Spinal cord (tissue), 10 donors: ENCODE data around the gene RPL22. TPM values are rescaled to one million over a fixed set of nuclear protein-coding genes. Genes with fewer than 3 reads are reported as not detected.

Experiments used
- DNase-seq, 6 donors: peaks; one replicate each; pipeline versions ENCODE4 v3.0.0 to v3.0.0-alpha.2; 2013 to 2015; ENCODE audit warnings: low spot score in 6 of 6, low read depth in 4 of 6
- H3K27ac ChIP-seq: one replicate; pipeline ENCODE4 v1.5.1; 2013; ENCODE audit warnings: low read depth, low read length, control low read depth
- H3K27me3 ChIP-seq: one replicate; pipeline ENCODE4 v1.6.1; 2013; ENCODE audit warnings: low read length; ENCODE audit not compliant: control insufficient read depth, insufficient read depth
- H3K36me3 ChIP-seq: one replicate; pipeline ENCODE4 v1.6.1; 2013; ENCODE audit warnings: low read length; ENCODE audit not compliant: control insufficient read depth, insufficient read depth
- H3K4me1 ChIP-seq: one replicate; pipeline ENCODE4 v1.6.1; 2013; ENCODE audit warnings: low read length; ENCODE audit not compliant: control insufficient read depth, insufficient read depth
- H3K4me3 ChIP-seq: one replicate; pipeline ENCODE4 v1.5.1; 2013; ENCODE audit warnings: low read depth, low read length, control low read depth
- H3K9me3 ChIP-seq: one replicate; pipeline ENCODE4 v1.6.1; 2013; ENCODE audit warnings: low read length; ENCODE audit not compliant: control insufficient read depth, insufficient read depth
- WGBS: methylation state at CpG from one replicate; pipeline ENCODE4 v1.1.5; 2013; ENCODE audit warnings: missing lambda C conversion rate; ENCODE audit not compliant: insufficient coverage; 5-methylcytosine and 5-hydroxymethylcytosine counted together
- polyA plus RNA-seq, 2 donors: library from polyadenylated mRNA; unstranded; fragments of 120-200 nt; gene quantifications; one replicate each; pipeline ENCODE4 v1.2.1, GENCODE V29; 2013; ENCODE audit not compliant: insufficient read length in 2 of 2
- total RNA-seq, 2 donors: library from RNA; depleted of rRNA in 1 of 2; stranded (reverse); fragments of 120-200 nt in 1 of 2; fragments of >200 nt in 1 of 2; gene quantifications; one replicate each; pipeline versions ENCODE4 v1.2.3 to v1.2.4, GENCODE V29; 2013 to 2014
- donor health status: healthy.

RPL22 gene
- total and polyA plus RNA-seq, 4 donors, result 171 to 337 (median 317) TPM

DNA sequence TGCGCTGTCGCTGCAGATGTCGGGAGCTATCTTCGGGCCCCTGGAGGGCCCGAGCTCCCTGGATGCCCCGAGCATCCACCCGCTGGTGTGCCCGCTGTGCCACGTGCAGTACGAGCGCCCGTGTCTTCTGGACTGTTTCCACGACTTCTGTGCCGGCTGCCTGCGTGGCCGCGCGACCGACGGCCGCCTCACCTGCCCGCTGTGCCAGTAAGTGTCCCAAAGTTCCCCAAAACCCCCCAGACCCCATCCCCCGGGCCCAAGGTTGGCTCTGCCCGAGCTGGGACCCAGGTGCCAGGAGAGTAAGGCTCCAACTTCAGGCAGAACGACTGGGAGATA, 7.1 kb upstream of the RPL22 start:
- 9% methylated on average over 25 of the region's 25 CpGs for WGBS
- H3K4me1 ChIP-seq, result peaks cover 46% of the 10 kb centered on the region

DNA sequence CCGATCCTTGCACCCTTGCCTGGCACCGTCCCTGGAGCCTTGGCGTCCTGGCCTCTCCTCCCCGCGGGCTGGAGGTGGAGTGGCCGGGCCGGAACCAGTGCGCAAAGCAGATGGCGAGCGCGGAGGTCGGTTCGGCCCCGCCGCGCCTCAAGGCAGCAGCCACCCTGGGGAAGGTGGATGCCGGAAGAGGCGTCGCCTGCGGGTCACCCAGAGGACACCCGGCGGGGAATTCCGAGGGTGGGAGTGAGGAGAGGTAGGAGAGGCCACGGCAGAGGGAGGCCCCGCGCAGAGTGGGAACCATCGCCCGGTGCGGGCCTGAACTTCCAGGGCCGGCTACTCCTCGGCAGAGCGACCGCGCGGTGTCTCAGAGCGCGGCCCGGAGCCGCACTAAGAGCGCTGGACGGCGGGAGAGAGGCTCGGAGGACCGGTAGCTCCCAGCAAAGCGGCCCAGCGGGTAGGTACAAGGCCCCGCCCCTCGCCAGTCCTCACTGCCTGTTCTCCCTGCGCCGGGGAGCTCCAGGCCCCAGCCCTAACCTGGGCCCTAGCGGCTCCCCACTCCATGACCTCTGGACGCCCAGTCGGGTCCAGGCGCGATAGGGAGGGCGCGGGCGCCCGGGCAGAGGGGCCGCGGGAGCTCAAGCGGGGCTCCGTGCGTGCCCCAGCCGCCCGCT, 6.6 kb upstream of the RPL22 start, which contains the start of gene RNF207:
Gene RNF207 (plus strand): TSS at position 271 of the 671 bp plus-strand sequence. CDS start 417 bp downstream, outside the sequence.
- Histone ChIP-seq H3K27ac (peak within 1 kb of the TSS; percentile 57), H3K4me3 (peak within 1 kb of the TSS; percentile 36), H3K9me3 (no peaks in the 10 kb centered on the region), H3K36me3 (peaks cover 12% of the 10 kb centered on the region), H3K27me3 (peaks cover 37% of the 10 kb centered on the region), H3K4me1 (peaks cover 46% of the 10 kb centered on the region)
- peak in 2 of 6 donors; percentile 14 to 44 for DNase-seq
- WGBS, result under 1% methylated on average over 66 of the region's 66 CpGs

More for the DNA sequence above, 7.1 kb upstream of the RPL22 start:
- Histone ChIP-seq H3K9me3 (no peaks in the 10 kb centered on the region), H3K27me3 (peaks cover 37% of the 10 kb centered on the region), H3K36me3 (peaks cover 18% of the 10 kb centered on the region), H3K4me3 (peak overlapping the region; percentile 36), H3K27ac (no peak overlapping the region)
- no peak for DNase-seq

DNA sequence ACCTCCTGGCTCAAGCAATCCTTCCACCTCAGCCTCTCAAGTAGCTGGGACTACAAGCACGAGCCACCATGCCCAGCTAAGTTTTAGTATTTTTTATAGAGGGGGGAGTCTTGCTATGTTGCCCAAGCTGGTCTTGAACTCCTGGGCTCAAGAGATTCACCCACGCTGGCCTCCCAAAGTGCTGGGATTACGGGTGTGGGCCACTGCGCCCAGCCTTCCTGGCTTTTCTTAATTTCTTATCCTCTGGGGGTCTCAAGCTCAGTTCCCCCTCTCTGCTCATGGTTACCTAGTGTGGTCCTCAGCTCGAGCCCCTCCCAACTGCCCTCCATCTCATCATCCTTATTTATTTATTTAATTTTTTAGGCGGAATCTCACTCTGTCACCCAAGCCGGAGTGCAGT, 2.9 kb upstream of the RPL22 start:
- no peaks in the 10 kb centered on the region for H3K9me3 ChIP-seq
- DNase-seq, result no peak
- H3K4me1 ChIP-seq, result peaks cover 32% of the 10 kb centered on the region
- H3K27me3 ChIP-seq, result peaks cover 23% of the 10 kb centered on the region
- H3K4me3 ChIP-seq, result no peak overlapping the region
- WGBS, result 96% methylated on average over 6 of the region's 7 CpGs
- H3K36me3 ChIP-seq, result peaks cover 1% of the 10 kb centered on the region
- no peak overlapping the region for H3K27ac ChIP-seq

DNA sequence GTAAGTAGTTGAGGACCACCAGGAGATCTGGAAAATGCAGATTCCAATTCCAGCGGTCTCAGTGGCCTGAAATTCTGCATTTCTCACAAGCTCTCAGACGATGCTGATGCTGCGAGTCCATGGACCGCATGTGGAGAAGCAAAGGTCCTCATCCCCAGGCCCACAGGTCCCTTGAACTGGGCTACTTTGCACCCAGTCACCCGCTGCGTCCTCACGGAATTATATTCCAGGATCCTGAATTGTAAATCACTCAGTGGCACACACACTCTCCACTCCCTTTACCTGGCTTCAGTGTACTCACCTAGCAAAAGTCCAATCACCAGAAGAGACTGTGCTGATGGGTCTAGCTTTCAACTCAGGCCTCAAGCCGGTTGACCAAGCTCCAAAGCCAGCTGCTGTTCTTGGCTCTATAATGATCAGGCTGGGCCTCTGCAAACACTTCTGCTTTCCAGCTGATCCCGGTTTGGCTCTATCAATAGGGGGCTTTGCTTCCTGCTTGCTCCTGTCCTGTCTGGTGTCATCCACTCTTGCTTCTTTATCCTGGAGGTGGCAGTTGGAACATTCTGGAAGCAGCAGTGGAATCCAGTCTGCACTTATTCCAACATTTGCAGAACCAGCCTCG, 904 bp upstream of the RPL22 start:
- peak in 1 of 6 donors; percentile 17 for DNase-seq
- 61% methylated on average over 10 of the region's 10 CpGs for WGBS
- Histone ChIP-seq H3K27ac (peak overlapping the region; percentile 83), H3K4me3 (peak overlapping the region; percentile 95), H3K36me3 (peaks cover 18% of the 10 kb centered on the region), H3K4me1 (peaks cover 16% of the 10 kb centered on the region), H3K27me3 (peaks cover 3% of the 10 kb centered on the region), H3K9me3 (no peaks in the 10 kb centered on the region)

DNA sequence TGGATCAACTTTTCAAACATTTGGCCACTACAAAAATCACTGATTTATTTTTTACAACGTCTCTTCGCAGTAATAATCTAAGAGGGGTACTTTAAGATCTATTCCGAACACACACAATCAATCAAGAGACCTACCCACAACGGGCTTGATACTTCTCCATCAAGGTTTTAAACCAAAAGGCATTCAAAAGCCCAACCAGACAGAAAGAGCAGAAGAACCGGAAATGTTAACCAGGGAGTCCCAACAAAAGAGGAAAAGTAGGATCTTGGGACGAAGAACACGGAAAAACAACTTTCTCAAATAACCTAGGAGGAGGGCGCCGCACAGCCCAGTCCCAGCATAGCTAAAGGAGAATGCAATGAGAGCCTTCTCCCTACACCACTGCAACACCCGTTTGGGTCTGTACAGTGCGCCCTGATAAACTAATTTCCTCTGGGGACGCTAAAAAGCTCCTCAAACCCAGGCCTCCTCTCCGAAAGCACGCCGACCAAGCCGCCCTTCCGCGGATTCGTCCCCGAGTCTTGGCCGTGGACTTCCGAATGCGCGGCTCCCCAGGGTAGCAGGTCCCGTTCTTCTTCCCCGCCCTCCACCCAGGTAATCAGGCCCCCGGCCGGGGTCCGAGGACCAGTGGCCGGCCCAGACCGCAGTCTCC, 623 bp downstream of the RPL22 start:
- peaks cover 10% of the 10 kb centered on the region for H3K4me1 ChIP-seq
- peak overlapping the region; percentile 95 for H3K4me3 ChIP-seq
- DNase-seq, result no peak
- H3K27me3 ChIP-seq, result no peaks in the 10 kb centered on the region
- H3K27ac ChIP-seq, result peak overlapping the region; percentile 69
- 0% methylated on average over 26 of the region's 31 CpGs for WGBS
- no peaks in the 10 kb centered on the region for H3K9me3 ChIP-seq
- H3K36me3 ChIP-seq, result peaks cover 31% of the 10 kb centered on the region

DNA sequence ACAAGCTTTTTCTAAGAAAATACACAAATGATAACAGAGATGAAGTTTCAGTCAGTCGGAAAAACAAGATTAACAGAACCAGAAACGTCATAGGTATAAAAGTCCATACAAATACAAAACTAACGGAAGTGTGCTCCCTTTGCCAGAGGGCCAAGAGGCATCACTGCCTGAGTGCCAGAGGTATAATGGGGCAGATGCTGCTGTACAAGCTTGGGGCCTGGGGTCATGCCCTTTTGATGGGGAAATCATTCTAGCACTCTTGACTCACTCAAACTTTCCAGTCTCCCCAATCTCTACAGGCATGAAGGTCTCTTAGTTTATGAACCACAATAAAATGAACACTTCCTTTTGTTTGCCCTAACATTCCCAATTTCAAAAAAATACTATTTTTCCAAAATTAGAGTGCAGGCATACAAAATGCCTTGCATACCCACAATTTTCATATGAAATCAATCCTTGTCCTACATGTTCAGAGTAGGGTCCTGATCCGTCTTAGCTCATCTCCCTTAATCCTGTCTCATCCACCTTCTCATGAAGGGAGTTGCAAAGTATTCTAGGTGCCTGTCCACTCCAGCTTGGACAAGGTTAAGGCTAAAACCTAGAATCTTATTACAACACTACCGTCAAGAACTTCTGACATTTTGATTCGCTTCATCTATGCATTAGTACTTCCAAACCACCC, 1.5 kb downstream of the RPL22 start:
- no peak for DNase-seq

DNA sequence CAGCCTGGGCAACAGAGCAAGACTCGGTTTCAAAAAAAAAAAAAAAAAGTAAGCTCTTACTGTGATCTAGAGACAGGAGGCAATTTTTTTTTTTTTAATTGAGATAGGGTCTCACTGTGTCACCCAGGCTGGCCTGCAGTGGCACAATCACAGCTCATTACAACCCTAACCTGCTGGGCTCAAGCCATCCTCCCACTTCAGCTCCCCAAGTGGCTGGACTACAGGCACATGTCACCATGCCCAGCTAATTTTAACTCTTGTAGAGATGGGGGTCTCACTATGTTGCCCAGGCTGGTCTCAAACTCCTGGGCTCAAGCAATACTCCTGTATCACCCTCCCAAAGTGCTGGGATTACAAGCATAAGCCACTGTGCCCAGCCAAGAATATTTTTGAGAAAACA, 7.4 kb downstream of the RPL22 start:
- no peaks in the 10 kb centered on the region for H3K9me3 ChIP-seq
- H3K4me3 ChIP-seq, result no peak overlapping the region
- H3K27ac ChIP-seq, result no peak overlapping the region
- no peaks in the 10 kb centered on the region for H3K4me1 ChIP-seq
- no peak for DNase-seq
- no peaks in the 10 kb centered on the region for H3K27me3 ChIP-seq
- H3K36me3 ChIP-seq, result peaks cover 91% of the 10 kb centered on the region
- no CpG with 5 or more reads among the region's 1 CpG for WGBS

More for the DNA sequence above, 1.5 kb downstream of the RPL22 start:
- peaks cover 40% of the 10 kb centered on the region for H3K36me3 ChIP-seq
- no peaks in the 10 kb centered on the region for H3K27me3 ChIP-seq
- H3K27ac ChIP-seq, result no peak overlapping the region
- peaks cover 10% of the 10 kb centered on the region for H3K4me1 ChIP-seq
- peak overlapping the region; percentile 95 for H3K4me3 ChIP-seq
- 56% methylated on average over 2 of the region's 6 CpGs for WGBS
- H3K9me3 ChIP-seq, result no peaks in the 10 kb centered on the region

DNA sequence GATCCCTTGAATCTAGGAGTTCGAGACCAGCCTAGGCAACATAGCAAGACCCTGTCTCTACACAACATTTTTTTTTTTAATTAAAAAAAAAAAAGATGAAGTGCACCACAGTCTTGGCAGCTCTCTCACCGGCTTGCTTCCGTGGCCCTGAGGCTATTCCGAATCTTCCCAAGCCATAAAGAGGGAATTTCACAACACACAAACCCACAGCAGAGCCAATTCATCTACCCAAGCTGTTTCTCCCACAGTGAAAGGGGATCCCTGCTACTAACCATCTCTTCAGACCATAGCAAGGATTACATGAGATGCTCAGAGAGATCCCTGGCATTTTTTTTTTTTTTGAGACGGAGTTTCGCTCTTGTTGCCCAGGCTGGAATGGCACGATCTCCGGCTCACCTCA, 10.9 kb downstream of the RPL22 start:
- no peak for DNase-seq
- 94% methylated on average over 6 of the region's 8 CpGs for WGBS
- Histone ChIP-seq H3K27ac (no peak overlapping the region), H3K4me1 (no peaks in the 10 kb centered on the region), H3K9me3 (no peaks in the 10 kb centered on the region), H3K27me3 (no peaks in the 10 kb centered on the region), H3K4me3 (no peak overlapping the region), H3K36me3 (peaks cover 66% of the 10 kb centered on the region)

DNA sequence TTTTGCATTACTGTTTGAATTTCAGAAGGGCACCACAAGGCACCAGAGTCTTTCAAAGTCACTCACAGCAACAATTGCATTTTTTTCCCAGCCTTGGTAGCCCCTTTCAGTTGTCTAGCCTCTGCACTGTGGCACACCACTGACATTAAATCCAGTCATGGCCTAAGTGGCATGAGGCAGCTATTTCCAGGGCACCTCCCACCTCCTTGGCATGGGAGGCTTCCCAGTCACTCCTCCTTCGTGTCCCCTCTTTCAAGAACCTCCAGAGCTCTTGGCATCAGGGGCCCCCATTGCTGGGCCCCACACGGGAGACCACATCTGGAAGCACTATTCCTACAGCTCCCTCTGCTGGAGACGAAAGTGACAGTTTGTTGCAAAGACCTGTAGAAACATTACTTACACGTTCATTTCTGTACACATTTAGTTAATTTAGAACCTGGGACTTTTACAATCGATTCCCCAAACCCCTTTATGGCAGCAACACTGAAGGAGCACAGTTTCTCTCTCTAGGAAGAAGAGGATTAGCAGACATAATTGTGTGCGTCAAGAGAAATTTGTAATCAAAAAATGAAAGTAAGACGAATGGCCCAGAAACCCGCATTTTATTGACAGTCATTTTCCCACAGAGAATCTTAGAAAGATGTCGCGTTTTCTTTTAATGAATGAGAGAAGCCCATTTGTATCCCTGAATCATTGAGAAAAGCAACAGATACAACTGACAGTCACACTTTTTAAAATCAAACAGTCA, 13.6 kb downstream of the RPL22 start:
- Histone ChIP-seq H3K4me1 (peaks cover 8% of the 10 kb centered on the region), H3K4me3 (no peak overlapping the region), H3K36me3 (peaks cover 42% of the 10 kb centered on the region), H3K27ac (peak overlapping the region; percentile 45), H3K9me3 (no peaks in the 10 kb centered on the region), H3K27me3 (peaks cover 9% of the 10 kb centered on the region)
- peak in 1 of 6 donors; percentile 88 for DNase-seq
- 32% methylated on average over 3 of the region's 10 CpGs for WGBS
